Measurements from ENCODE around the gene NR4A3. TPM values are rescaled to one million over a fixed set of nuclear protein-coding genes. Genes with fewer than 3 reads are reported as not detected.

Gene NR4A3
- total RNA-seq, 4 donors from 2014 or later: 0.64 to 5.9 (median 2.9) TPM

GRCh38 chr9:99870126-99870525 lies 48.4 kb downstream of the NR4A3 start:
- DNase-seq (ENCODE audit: low spot score in 2 of 2): no peak
- Histone ChIP-seq H3K36me3 (no peaks in the 10 kb centered on the region), H3K27ac (no peak overlapping the region), H3K4me1 (no peaks in the 10 kb centered on the region), H3K4me3 (no peak overlapping the region), H3K27me3 (no peaks in the 10 kb centered on the region), H3K9me3 (no peaks in the 10 kb centered on the region)
- 83% methylated on average over 5 of the region's 5 CpGs for WGBS
- TF ChIP-seq POLR2A (IDR thresholded peaks at IDR 0.05): no peak
- no peak for TF ChIP-seq POLR2AphosphoS5 (IDR thresholded peaks at IDR 0.05)
- TF ChIP-seq EP300 (IDR thresholded peaks at IDR 0.05): no peak
- no peak for TF ChIP-seq CTCF (IDR thresholded peaks at IDR 0.05)

- Histone ChIP-seq H3K4me3 (no peak overlapping the region), H3K27ac (no peak overlapping the region), H3K27me3 (no peaks in the 10 kb centered on the region), H3K36me3 (no peaks in the 10 kb centered on the region), H3K4me1 (no peaks in the 10 kb centered on the region), H3K9me3 (no peaks in the 10 kb centered on the region)
- no peak for DNase-seq (ENCODE audit: low spot score in 2 of 2)
- 87% methylated on average over 3 of the region's 3 CpGs for WGBS
- no peak for TF ChIP-seq POLR2A (IDR thresholded peaks at IDR 0.05)
- TF ChIP-seq POLR2AphosphoS5 (IDR thresholded peaks at IDR 0.05): no peak
- no peak for TF ChIP-seq EP300 (IDR thresholded peaks at IDR 0.05)
- TF ChIP-seq CTCF (IDR thresholded peaks at IDR 0.05): no peak
These were observed 51.8 kb downstream of the NR4A3 start for GRCh38 chr9:99873531-99873930.

- H3K4me3 ChIP-seq: no peak overlapping the region
- H3K4me1 ChIP-seq: no peaks in the 10 kb centered on the region
- no peak overlapping the region for H3K27ac ChIP-seq
- TF ChIP-seq POLR2A (IDR thresholded peaks at IDR 0.05) (no peak), POLR2AphosphoS5 (IDR thresholded peaks at IDR 0.05) (no peak), CTCF (IDR thresholded peaks at IDR 0.05) (no peak), EP300 (IDR thresholded peaks at IDR 0.05) (no peak)
- no peaks in the 10 kb centered on the region for H3K9me3 ChIP-seq
- 84% methylated on average over 4 of the region's 4 CpGs for WGBS
- no peaks in the 10 kb centered on the region for H3K36me3 ChIP-seq
- no peak for DNase-seq (ENCODE audit: low spot score in 2 of 2)
- H3K27me3 ChIP-seq: no peaks in the 10 kb centered on the region
These were observed 52.4 kb downstream of the NR4A3 start for GRCh38 chr9:99873943-99874584.

- no peak overlapping the region for H3K27ac ChIP-seq
- H3K4me3 ChIP-seq: no peak overlapping the region
- H3K9me3 ChIP-seq: no peaks in the 10 kb centered on the region
- no peaks in the 10 kb centered on the region for H3K36me3 ChIP-seq
- TF ChIP-seq EP300 (IDR thresholded peaks at IDR 0.05) (no peak), CTCF (IDR thresholded peaks at IDR 0.05) (no peak), POLR2A (IDR thresholded peaks at IDR 0.05) (no peak), POLR2AphosphoS5 (IDR thresholded peaks at IDR 0.05) (no peak)
- no peaks in the 10 kb centered on the region for H3K4me1 ChIP-seq
- no peak for DNase-seq (ENCODE audit: low spot score in 2 of 2)
- H3K27me3 ChIP-seq: no peaks in the 10 kb centered on the region
- WGBS: 82% methylated on average over 2 of the region's 2 CpGs
These were observed 54.5 kb downstream of the NR4A3 start for GRCh38 chr9:99876190-99876589.

GRCh38 chr9:99878651-99879050 lies 57.0 kb downstream of the NR4A3 start:
- DNase-seq (ENCODE audit: low spot score in 2 of 2): no peak
- no peak for TF ChIP-seq EP300 (IDR thresholded peaks at IDR 0.05)
- TF ChIP-seq CTCF (IDR thresholded peaks at IDR 0.05): no peak
- TF ChIP-seq POLR2AphosphoS5 (IDR thresholded peaks at IDR 0.05): no peak
- TF ChIP-seq POLR2A (IDR thresholded peaks at IDR 0.05): no peak
- Histone ChIP-seq H3K27ac (no peak overlapping the region), H3K36me3 (no peaks in the 10 kb centered on the region), H3K4me1 (no peaks in the 10 kb centered on the region), H3K4me3 (no peak overlapping the region), H3K27me3 (no peaks in the 10 kb centered on the region), H3K9me3 (no peaks in the 10 kb centered on the region)
- WGBS: 62% methylated on average over 2 of the region's 2 CpGs
